Caco-2 (cell line): ENCODE data around the gene INPP5D. TPM values are rescaled to one million over a fixed set of nuclear protein-coding genes. Genes with fewer than 3 reads are reported as not detected.

Source experiments
- BruUV-seq: library from RNA; stranded (reverse); fragments of 400-500 nt; replicated peaks from 2 replicates; lab custom pipeline; 2021; lab: Mats Ljungman, UMichigan
- CTCF ChIA-PET: fragments of 300-600 bp; sonication (Branson Sonifier 250); formaldehyde crosslinking; loops from one replicate; lab custom pipeline; 2022; ENCODE audit warnings: antibody characterized with exemption; lab: Charles Lee
- POLR2A ChIA-PET: fragments of 300-600 bp; sonication (Branson Sonifier 250); formaldehyde crosslinking; loops from one replicate; lab custom pipeline; 2022; ENCODE audit warnings: antibody characterized with exemption; lab: Charles Lee
- DNase-seq, 2 experiments: peaks; one replicate each; pipeline versions ENCODE4 v3.0.0 to v3.0.0-alpha.2; 2020 to 2022
- H3K27me3 ChIP-seq: replicated peaks from 2 replicates; pipeline ENCODE4 v1.6.0; 2011; ENCODE audit warnings: low read length; ENCODE audit not compliant: control insufficient read depth, insufficient read depth
- H3K36me3 ChIP-seq: 2 replicates; pipeline ENCODE4 v1.5.1; 2011; ENCODE audit warnings: low read length; ENCODE audit not compliant: control insufficient read depth, insufficient read depth
- H3K4me1 ChIP-seq: fragments of 250-450 bp; sonication (Bioruptor Pico); 2 replicates; pipeline ENCODE4 v1.5.1; 2020; ENCODE audit warnings: mild to moderate bottlenecking
- H3K4me3 ChIP-seq: 2 replicates; pipeline ENCODE4 v1.5.1; 2011; ENCODE audit warnings: low read depth, mild to moderate bottlenecking, control low read depth, low read length
- H3K9me3 ChIP-seq: fragments of 250-450 bp; sonication (Bioruptor Pico); 2 replicates; pipeline ENCODE4 v1.5.1; 2020; ENCODE audit warnings: mild to moderate bottlenecking, moderate library complexity
- H3K27ac Mint-ChIP-seq: one replicate; pipeline ENCODE4 v1.8.0; 2022; ENCODE audit warnings: mixed read lengths; ENCODE audit not compliant: unreplicated experiment
- H3K27me3 Mint-ChIP-seq: one replicate; pipeline ENCODE4 v1.8.0; 2022; ENCODE audit warnings: mixed read lengths; ENCODE audit not compliant: insufficient read depth, unreplicated experiment
- H3K36me3 Mint-ChIP-seq: one replicate; pipeline ENCODE4 v1.8.0; 2022; ENCODE audit warnings: mild to moderate bottlenecking, mixed read lengths; ENCODE audit not compliant: insufficient read depth, unreplicated experiment
- H3K4me1 Mint-ChIP-seq: one replicate; pipeline ENCODE4 v1.8.0; 2022; ENCODE audit warnings: low read depth, mixed read lengths; ENCODE audit not compliant: unreplicated experiment
- H3K4me3 Mint-ChIP-seq: one replicate; pipeline ENCODE4 v1.8.0; 2022; ENCODE audit warnings: mild to moderate bottlenecking, moderate library complexity, mixed read lengths; ENCODE audit not compliant: unreplicated experiment
- H3K9me3 Mint-ChIP-seq: one replicate; pipeline ENCODE4 v1.8.0; 2022; ENCODE audit warnings: mixed read lengths; ENCODE audit not compliant: unreplicated experiment
- intact Hi-C: fragments of 100-400 bp; cut with micrococcal nuclease; formaldehyde crosslinking; loops from one replicate; pipeline ENCODE4 v1.10.0; 2022; ENCODE audit not compliant: unreplicated experiment
- total RNA-seq: library from RNA; stranded (reverse); gene quantifications from 2 replicates; pipeline ENCODE4 v1.2.3, GENCODE V29; 2022
- TF ChIP-seq, protein P1 (sequence below), 2 experiments: fragments of 200-600 bp in 1 of 2; IDR thresholded peaks; 1 replicate in 1 of 2; 2 replicates in 1 of 2; pipeline versions ENCODE4 v1.5.1 to v1.8.0; 2011 to 2022; ENCODE audit warnings: antibody characterized with exemption in 1 of 2, control low read depth in 1 of 2, inconsistent platforms in 1 of 2, low read depth in 1 of 2, low read length in 1 of 2, mild to moderate bottlenecking in 1 of 2, moderate library complexity in 1 of 2; ENCODE audit not compliant: insufficient read depth in 1 of 2, severe bottlenecking in 1 of 2, unreplicated experiment in 1 of 2

Gene INPP5D
- total RNA-seq, 1 experiment from 2014 or later, result not detected

DNA sequence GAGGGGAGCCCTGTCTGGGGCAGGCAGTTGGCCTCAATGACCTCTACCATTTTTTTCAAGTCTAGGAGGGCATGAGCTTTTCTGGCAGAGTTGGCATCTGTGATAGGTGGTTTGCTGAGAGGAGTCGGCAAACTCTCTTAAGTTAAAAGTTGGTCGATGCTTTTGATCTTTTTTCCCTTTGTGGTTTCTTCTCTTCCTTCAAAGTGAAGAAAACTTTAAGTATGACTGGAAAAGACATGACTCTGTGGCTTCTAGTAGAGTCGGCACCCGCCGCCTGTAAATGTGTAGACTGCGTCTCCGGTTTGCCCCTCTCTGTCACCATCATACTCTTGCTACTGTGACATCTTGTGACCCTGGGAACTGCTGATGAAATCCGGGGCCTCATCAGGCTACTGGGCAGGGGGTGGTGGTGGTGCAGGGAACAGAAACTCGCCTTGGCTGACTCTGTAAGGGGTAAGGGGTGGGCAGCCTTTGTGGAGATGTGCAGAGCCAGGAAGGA, 21.1 kb downstream of the INPP5D start:
- TF ChIP-seq, protein P1, sequence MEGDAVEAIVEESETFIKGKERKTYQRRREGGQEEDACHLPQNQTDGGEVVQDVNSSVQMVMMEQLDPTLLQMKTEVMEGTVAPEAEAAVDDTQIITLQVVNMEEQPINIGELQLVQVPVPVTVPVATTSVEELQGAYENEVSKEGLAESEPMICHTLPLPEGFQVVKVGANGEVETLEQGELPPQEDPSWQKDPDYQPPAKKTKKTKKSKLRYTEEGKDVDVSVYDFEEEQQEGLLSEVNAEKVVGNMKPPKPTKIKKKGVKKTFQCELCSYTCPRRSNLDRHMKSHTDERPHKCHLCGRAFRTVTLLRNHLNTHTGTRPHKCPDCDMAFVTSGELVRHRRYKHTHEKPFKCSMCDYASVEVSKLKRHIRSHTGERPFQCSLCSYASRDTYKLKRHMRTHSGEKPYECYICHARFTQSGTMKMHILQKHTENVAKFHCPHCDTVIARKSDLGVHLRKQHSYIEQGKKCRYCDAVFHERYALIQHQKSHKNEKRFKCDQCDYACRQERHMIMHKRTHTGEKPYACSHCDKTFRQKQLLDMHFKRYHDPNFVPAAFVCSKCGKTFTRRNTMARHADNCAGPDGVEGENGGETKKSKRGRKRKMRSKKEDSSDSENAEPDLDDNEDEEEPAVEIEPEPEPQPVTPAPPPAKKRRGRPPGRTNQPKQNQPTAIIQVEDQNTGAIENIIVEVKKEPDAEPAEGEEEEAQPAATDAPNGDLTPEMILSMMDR (IDR thresholded peaks at IDR 0.05; ENCODE audit: insufficient read depth in 1 of 2, low read depth in 1 of 2, low read length in 1 of 2, severe bottlenecking in 1 of 2, unreplicated experiment in 1 of 2), result no peak
- no TSS peak for BruUV-seq
- H3K27me3 Mint-ChIP-seq, result peaks cover 4% of the 10 kb centered on the region
- Histone ChIP-seq H3K36me3 (no peaks in the 10 kb centered on the region), H3K9me3 (no peaks in the 10 kb centered on the region), H3K4me1 (no peaks in the 10 kb centered on the region), H3K4me3 (no peak overlapping the region), H3K27me3 (no peaks in the 10 kb centered on the region)
- no peak overlapping the region for H3K4me3 Mint-ChIP-seq
- H3K36me3 Mint-ChIP-seq, result no peaks in the 10 kb centered on the region
- H3K27ac Mint-ChIP-seq, result no peak overlapping the region
- ChIA-PET CTCF (no interaction called here), POLR2A (no interaction called here)
- no peaks in the 10 kb centered on the region for H3K4me1 Mint-ChIP-seq
- no peak for DNase-seq
- intact Hi-C loops, result no loop called here
- H3K9me3 Mint-ChIP-seq, result no peaks in the 10 kb centered on the region

DNA sequence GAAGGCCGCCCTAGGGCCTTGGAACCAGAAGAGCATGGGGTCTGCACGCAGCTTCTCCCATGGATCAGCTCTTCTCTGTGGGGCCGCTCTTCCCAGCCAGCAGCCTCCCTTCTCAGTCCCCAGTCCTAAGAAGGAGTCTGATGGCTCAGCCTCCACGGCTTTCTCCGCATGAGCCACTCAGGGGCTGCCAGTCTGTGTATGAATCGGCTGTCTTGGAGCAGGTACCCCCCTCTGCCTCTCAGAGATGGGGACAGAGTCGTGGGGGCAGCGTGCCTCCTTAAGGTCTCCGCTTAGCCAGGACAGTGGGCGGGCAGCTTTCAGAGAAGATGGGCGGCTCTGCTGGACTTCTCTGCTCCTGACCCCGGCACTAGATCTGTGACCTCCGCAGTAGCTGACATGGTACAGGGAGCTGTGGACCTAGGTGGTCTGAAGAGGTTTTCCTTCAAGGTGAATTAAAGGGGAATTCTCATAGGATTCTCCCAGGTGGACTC, 21.6 kb downstream of the INPP5D start:
- ChIA-PET POLR2A (no interaction called here), CTCF (no interaction called here)
- H3K36me3 Mint-ChIP-seq, result no peaks in the 10 kb centered on the region
- Histone ChIP-seq H3K27me3 (no peaks in the 10 kb centered on the region), H3K4me3 (no peak overlapping the region), H3K4me1 (no peaks in the 10 kb centered on the region), H3K9me3 (no peaks in the 10 kb centered on the region), H3K36me3 (no peaks in the 10 kb centered on the region)
- peaks cover 5% of the 10 kb centered on the region for H3K27me3 Mint-ChIP-seq
- no peak overlapping the region for H3K27ac Mint-ChIP-seq
- intact Hi-C loops, result no loop called here
- TF ChIP-seq, protein P1 (IDR thresholded peaks at IDR 0.05; ENCODE audit: insufficient read depth in 1 of 2, low read depth in 1 of 2, low read length in 1 of 2, severe bottlenecking in 1 of 2, unreplicated experiment in 1 of 2), result no peak
- no peaks in the 10 kb centered on the region for H3K9me3 Mint-ChIP-seq
- H3K4me3 Mint-ChIP-seq, result no peak overlapping the region
- no peaks in the 10 kb centered on the region for H3K4me1 Mint-ChIP-seq
- no peak for DNase-seq
- BruUV-seq, result no TSS peak

DNA sequence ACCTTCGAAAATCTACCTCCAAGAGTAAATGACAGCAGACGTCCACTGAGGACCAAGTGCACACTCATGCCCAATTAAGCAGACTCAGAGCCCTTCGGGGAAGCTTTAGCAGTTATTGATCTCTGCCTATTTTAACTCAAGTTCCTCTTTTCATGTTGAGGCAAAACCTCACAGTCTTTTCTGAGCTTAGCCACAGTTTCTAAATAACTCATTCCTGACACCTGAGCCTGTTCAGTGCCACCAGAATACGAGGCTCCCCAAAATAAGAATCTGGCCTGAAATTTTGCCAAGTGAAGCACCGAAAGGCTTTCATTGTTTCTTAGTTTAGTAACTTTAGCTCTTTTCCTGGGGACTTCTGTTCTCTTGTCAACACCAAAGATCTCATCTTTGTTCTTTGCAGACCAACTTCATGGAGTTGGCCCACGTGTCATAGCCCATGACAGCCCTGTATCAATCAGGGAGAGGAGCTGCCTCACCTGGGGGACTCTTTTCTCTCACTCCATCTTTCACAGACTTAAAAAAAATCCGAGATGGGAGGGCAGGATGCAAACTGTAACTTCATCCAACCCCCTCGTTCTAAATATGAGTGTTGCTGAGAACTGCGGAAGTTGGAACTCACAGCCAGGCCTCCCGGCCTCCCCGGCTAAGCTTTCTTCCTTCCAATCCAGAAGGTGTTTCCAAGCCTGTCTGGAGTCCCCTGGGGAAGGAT, 22.2 kb downstream of the INPP5D start:
- ChIA-PET CTCF (no interaction called here), POLR2A (no interaction called here)
- peaks cover 7% of the 10 kb centered on the region for H3K27me3 Mint-ChIP-seq
- Histone ChIP-seq H3K4me3 (no peak overlapping the region), H3K4me1 (no peaks in the 10 kb centered on the region), H3K27me3 (no peaks in the 10 kb centered on the region), H3K36me3 (no peaks in the 10 kb centered on the region), H3K9me3 (no peaks in the 10 kb centered on the region)
- no peak for DNase-seq
- H3K9me3 Mint-ChIP-seq, result no peaks in the 10 kb centered on the region
- TF ChIP-seq, protein P1 (IDR thresholded peaks at IDR 0.05; ENCODE audit: insufficient read depth in 1 of 2, low read depth in 1 of 2, low read length in 1 of 2, severe bottlenecking in 1 of 2, unreplicated experiment in 1 of 2), result no peak
- no peaks in the 10 kb centered on the region for H3K36me3 Mint-ChIP-seq
- H3K4me3 Mint-ChIP-seq, result no peak overlapping the region
- H3K27ac Mint-ChIP-seq, result no peak overlapping the region
- BruUV-seq, result no TSS peak
- intact Hi-C loops, result no loop called here
- H3K4me1 Mint-ChIP-seq, result no peaks in the 10 kb centered on the region
